ENCODE data around the gene CACNA2D2.

- peak in 1 of 12 donors; percentile 11 for TF ChIP-seq CTCF (IDR thresholded peaks at IDR 0.05)
- TF ChIP-seq POLR2A (IDR thresholded peaks at IDR 0.05): peak; percentile 28 to 82
Observed at GRCh38 chr3:50327943-50328691, 175.3 kb downstream of the CACNA2D2 start, which contains the start of gene TUSC2.

Data from heart left ventricle (tissue), 13 donors.